8988T (cell line): Measurements from ENCODE around the gene SDR42E2.
A peak's percentile ranks its signal among the peaks of the same experiment; 100 is the strongest.
"Not testable (repeated sequence)": the region's sequence is repeated elsewhere in the genome, so short reads cannot be mapped to it uniquely, and the experiment has no call there.

Experiments
- DNase-seq: peaks from one replicate; pipeline ENCODE4 v3.0.0; 2011

SDR42E2 gene

DNA sequence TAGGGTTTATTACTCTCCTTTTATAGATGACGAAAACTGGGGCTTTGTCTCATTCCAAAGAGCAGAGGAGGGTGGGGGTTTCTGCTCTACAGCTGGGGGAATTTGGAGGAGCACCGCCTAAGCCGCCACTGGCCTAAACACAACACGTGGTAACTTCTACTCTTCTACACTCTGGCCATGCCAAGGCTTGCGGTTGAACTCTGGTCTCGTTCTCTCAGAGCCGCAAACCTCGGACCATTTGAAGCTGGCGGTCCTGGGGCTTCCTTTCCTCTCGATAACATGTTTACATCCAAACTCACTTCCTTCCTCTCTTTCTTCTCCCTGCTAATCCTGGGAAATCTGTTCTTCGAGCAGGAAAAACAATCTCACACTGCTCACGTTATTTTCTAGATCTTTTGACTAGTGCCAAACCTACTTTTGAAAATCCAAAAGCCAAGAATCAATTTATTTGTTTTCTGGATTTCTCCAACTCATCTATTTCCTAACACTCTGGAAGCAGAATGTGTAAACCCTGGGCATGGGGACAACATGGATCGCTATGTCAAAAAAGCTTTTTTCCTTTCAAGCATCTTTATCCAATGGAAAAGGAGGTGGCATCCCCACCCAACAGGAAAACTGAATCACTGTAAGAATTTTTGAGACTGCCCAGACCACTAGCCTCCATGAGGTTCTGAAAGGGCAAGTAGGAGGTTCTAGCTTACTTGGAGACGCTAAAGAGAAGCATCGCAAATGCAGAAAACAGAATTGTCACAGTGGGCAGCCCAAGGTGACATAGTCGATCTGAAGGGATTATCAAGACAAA lies 30.2 kb downstream of the SDR42E2 start:
- no peak for DNase-seq

DNA sequence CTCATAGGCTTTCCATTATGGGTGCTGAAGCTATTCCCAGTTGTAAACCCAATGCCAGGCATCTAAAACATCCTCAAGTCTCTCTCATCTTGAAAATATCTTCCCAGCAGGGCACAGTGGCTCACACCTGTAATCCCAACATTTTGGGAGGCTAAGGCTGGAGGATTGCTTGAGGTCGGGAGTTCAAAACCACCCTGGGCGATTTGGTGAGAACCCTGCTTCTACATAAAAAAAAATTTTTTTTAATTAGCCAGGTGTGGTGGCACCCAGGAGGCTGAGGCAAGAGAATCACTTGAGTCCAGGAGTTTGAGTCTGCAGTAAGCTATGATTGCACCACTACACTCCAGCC lies 30.7 kb downstream of the SDR42E2 start:
- DNase-seq, result no peak

DNA sequence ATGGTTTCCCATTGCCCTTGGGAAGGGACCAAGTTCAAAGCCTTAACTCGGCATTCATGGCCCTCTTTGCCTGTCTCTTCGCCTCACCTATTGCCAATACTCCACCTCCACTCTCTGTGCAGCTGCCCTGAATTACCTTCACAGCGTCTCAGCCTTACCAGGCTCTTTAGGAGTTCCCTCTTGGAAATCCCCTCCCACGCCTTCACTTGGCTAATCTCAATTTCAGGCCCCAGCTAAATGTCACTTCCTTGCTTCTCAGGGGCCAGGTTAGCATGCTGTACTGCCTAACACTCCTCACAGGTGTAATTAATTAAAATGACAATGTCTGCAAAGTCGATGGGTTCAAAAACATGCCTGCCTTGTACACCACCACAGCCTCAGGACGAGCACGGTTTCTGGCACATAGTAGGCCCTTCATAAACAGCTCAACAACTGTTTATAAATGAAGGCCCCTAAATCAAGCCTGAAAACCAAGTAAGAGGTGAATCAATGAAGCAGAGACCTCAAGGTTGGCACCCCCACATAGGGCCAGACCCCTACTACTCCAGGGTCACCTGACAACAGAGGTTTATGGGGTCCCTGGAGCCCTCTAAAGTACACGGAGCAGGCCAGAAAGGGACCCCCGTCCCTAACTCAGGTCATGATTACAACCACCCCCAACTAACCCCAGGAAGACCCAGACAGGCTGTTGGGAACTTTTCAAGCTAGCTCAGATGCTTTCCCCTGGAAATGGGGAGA lies 32.6 kb downstream of the SDR42E2 start:
- DNase-seq, result no peak

DNA sequence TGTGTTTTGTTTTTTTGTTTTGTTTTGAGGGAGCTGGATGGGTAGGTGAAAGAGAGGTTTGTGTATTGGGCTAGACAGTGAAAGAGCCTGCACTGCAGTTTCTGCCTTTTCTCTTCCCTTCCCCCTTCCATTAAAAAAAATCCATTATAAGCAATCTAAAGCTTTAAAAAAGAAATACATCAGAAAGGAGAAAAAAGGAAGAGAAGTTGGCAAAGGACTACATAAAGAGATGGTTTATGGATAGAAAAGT lies 33.1 kb downstream of the SDR42E2 start:
- DNase-seq, result no peak

DNA sequence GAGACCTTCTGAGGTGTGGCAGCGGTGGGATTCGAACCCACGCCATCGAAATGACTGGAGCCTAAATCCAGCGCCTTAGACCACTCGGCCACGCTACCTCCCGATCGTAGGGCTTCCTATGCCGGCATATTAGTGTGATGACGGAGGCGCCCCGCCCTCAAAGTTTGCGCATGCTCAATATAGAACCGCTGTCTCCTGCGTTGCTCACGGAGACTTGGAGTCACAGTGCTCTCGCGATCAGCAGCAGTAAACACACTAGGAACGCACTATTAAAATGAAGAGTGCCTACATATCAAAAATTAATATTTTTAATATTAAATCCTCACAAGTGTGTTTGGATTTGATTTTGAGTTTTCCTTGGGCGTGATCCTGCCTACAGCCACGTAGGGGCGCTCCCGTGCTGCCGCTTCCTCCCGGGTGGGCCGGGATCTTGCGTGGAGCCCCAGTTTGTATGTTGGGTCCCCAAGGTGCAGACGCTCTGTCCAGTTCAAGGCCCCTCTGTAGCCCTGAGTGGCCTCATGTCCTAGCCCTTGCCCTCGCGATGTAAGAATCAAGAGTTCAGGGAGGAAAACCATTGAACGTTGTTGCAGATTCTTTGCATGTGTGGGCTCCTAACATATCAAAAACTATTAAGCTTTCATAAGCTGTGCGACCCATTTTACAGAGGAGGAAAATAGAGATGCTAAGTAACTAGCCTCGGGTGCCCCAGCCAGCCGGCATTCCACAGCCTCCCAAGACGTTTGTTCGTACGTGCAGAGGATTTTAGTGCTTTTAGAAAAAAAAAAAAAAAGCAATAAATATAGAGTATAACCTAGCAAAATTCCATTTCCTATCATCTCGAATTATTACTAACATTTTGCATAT lies 33.6 kb downstream of the SDR42E2 start:
- no peak for DNase-seq

DNA sequence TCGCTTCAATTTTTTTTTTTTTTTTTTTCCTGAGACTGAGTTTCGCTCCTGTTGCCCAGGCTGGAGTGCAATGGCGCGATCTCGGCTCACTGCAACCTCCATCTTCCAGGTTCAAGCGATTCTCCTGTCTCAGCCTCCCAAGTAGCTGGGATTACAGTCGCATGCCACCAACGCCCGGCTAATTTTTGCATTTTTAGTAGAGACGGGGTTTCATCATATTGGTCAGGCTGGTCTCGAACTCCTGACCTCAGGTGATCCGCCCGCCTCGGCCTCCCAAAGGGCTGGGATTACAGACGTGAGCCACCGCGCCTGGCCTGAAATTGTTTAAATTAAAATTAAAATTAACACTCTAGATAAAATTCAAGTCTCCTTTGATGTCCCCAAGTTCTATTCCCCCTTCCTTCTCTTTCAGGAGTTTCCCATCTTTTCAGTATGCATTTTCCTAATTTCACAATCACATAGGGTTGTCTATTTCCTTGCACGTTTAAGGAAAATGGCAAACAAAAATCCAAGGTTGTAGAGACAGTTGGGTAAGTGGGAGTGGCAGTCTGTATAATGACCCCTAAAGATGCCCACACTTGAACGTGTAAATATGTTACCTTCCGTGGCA lies 34.4 kb downstream of the SDR42E2 start:
- not testable (repeated sequence) for DNase-seq

DNA sequence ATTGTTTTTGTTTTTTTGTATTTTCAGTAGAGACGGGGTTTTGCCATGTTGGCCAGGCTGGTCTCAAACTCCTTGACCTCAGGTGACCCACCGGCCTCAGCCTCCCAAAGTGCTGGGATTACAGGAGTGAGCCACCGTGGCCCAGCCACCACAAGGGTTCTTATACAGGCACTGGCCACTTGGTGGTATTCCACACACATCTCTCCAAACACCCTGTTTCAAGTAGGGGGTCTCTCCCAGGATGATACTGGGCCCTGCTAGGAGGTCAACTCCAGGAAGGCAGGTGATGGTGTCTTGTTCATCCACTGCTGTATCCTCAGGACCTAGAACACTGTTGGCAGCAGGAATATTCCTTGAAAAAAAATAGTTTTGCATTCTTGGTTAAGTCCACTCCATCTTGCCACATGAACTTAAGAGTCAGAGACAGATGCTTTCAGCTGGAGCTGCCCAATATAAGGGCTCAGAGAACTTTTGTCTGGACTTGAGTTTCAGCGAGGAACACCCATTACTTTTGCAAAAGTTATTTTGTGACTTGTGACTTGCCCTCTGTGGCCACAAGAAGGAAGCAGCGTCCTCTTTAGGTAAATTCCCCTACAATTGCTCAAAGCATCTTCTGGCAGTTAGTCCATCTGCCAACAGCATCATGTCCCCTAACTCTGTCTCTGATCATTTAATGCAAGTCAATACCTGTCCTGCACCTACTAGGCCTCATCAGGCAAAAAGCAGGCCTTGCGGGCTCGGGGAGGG lies 36.4 kb downstream of the SDR42E2 start:
- no peak for DNase-seq

DNA sequence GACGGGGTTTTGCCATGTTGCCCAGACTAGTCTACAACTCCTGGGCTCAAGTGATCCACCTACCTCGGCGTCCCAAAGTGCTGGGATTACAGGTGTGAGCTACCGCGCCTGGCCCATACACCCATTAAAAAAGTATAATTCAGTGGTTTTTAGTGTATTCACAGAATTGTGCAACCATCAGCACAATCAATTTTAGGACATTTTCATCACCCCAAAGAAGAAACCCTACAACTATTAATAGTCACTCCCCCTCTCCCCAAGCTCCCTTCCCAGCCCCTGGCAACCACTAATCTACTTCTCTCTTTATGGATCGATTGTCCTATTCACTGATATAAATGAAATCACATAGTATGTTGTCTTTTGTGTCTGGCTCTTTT lies 39.9 kb downstream of the SDR42E2 start:
- DNase-seq, result no peak

DNA sequence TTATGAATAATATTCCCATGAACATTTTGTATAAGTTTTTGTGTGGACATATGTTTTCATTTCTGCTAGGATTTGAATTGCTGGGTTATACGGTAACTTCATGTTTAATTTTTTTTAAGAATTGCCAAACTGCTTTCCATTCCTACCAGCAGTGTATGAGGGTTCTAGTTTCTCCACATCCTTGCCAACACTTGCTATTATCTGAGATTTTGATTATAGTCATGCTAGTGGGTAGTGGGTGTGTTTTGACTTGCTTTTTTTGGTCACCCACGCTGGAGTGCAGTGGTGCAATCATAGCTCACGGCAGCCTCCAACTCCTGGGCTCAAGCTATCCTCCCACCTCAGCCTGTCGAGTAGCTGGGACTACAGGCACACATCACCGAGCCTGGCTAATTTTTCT lies 40.8 kb downstream of the SDR42E2 start:
- DNase-seq, result no peak

DNA sequence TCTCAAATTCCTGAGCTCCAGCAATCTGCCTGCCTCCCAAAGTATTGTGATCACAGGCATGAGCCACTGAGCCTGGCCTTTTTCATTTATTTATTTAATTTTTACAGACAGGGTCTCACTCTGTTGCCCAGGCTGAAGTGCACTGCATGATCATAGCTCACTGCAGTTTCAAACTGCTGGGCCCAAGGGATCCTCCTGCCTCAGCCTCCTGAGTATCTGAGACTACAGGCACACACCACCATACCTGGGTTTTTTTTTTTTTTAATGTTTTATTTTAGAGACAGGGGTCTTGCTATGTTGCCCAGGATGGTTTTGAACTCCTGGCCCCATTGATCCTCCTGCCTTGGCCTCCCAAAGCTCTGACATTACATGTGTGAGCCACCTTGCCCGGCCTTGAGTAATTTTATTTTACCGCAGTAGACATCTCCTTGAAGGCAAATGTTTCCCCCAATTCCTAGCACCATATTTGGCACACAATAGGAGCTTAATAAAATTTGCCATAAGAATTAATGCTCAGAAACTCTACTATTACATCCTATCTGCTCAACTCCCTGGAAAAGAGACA lies 41.9 kb downstream of the SDR42E2 start:
- DNase-seq, result no peak

DNA sequence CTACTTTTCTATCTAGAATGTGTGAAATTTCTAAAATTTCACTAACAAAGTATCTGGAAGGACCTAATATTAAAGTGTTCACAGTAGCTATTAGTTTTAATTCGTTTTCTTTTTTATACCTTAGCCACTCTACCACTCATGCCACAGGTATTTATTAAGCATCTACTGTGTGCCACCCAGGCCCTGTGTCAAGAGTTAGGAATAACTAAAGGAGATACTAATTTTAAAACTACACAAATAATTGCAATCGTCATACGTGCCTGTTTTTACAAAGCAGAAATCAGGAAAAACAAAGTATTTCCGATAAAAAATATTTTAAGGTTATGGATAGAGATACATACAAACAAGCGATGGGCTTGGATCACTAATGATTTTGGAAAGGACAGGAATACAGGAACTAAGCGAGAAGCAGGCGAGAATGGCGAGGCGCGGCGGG lies 43.3 kb downstream of the SDR42E2 start:
- no peak for DNase-seq

DNA sequence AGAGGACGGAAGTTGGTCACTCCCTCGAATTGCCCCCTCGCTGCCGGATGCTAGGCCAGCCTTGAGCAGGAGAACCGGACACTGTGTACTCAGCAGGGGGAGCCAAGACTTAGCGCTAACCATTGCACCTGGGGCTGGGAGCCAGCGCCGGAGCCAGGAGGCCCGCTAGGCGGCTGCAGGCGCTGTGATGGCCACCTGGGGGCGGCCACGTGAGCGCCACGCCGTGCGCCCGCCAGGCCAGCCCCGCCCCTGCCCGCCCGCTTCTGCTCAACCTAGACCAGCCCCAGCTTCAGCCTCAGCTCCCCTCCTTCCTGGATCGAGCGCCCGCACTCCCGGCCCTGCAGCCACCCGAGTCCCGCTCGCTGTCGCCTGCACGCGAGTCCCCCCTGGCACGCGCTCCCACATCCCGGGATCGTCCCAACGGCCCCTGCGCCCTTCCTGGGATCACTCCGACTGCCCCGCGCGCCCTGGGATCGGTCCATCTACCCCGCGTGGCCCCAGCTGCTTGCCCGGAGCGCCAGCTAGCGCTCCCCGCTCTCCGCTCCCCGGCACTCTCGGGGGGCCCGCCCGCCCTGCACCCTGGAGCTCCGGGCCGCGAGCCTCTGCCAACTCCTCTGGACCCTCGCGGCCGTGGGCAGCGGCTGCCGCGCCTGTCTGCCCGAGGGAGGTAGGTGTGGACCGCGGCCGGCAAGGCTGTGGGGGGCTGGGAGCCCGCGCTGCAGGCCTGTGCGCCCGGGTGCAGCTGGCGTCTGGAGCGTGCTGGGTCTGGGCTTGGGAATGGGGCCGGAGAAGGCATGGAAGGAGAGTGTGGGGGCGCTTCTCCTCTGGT lies 43.9 kb downstream of the SDR42E2 start, which contains the start of gene EEF2K:
Gene EEF2K, plus strand, starts transcription at position 266 of the 829 bp plus-strand sequence. CDS start 19,452 bp downstream, outside the sequence.
- peak; percentile 85 for DNase-seq

DNA sequence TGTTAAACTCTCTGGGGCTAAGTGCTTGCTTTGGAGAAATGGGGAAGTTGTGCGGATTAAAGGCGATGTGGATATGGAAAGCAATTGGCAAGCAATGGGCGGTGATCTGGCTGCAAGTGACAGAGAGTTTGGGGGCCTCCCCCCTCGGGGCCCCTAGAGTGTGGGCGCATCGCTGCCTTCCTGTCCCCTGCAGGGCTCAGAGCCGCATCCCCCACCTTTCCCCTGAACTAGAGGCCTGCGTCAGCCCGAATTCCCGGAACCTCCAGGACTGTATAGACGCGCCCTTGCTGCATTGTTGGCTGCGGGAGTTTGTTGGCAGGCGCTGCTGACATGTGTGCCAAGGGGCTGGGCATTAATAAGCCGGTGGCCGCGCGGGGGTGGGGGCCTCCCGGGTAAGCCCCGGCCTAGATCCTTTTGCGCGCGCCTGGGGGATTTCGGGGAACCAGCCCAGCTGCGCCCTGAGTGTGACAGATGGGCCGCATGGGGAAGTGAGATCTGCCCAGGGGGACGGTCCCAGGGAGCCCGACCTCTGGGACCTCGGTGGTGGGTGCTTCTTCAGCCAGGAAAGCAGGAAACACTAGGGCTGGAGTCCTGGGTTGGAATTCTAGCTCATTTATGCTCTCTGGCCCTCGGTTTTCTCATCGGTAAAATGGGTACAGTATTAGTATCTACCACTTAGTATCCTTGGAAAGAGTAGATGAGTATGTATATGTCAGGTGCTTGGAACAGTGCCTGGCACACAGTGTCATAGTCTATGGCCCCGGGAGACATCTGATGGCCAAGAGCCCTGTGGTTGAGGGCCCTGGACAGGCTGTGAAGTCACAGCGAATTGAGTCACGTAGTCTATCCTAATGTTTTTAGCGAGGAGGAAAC lies 44.8 kb downstream of the SDR42E2 start:
- no peak for DNase-seq

DNA sequence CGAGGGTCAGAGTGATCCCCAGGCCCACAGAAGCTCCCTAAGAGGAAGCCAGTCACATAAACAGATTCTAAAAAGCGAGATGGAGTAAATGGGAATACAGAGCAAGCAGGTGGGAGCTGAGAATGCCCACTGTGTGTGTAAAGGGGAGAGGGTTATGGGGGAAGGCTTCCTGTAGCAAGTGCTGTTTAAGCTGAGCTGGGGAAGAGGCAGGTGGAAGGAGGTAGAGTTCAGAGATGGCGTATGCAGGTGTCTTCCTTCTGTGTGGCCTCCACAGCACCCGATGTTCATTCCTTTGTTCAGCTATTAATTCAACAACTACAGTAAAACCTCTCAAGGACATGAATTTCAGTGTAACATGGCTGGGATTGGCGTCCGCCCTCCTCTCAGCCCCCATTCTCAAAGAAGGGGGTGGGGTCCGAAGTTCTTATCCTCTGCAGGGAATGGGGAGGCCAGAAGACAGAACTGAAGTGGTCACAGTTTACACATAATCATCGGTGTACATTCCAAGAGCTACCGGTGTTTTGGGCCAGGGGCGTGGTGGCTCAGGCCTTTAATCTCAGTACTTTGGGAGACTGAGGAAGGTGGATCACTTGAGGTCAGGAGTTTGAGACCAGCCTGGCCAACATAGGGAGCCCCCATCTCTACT lies 45.5 kb downstream of the SDR42E2 start:
- DNase-seq, result no peak

DNA sequence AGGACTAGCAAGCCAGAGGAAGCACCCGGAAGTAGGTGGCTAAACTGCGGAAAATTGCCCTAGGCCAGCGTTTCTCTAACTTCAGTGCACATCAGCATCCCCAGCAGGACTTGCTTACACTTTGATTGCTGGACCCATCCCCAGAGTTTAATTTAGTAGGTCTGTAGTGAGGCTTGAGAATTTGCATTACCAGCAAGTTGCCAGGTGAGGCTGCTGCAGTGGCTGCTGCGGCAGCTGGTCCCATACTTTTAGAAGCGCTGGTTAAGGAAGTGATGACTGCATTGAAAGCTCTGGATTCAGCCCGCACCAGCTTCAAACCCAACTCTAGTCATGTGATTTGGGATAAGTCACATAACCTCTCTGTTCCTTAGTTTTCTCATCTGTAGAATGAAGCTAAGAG lies 48.0 kb downstream of the SDR42E2 start:
- no peak for DNase-seq

DNA sequence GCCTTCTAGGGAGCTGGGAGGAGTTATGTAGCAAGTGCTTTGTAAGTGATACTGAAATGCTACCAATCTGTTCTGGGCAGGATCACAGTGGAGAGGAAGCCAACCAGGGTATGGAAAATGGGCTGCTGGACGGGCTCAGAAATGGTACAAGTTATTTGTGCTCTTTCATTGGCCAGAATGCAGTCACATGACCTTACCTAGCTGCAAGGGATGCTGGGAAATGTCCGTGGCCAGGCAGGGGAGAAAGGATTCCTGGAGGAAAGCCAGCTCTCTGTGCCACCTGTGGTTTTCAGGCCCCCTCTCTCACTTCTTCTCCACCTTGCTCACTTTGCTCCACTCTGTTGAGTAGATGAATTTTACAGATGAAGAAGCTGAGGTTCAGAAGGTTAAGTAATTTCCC lies 48.5 kb downstream of the SDR42E2 start:
- no peak for DNase-seq

DNA sequence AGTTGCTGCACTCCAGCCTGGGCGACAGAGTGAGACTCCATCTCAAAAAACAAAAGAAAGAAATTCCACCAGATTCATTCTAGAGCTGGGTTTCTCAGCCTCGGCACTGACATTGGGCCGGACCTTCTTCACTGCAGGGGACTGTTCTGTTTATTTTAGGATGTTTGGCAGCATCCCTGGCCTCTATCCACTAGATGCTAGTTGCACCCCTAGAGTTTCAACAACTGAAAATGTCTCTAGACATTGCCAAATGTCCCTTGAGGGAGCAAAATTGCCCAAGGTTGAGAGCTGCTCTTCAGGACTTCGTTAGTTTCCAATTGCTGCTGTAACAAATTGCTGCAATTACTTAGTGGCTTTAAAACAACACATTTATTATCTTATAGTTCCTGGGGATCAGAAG lies 50.9 kb downstream of the SDR42E2 start:
- DNase-seq, result no peak

DNA sequence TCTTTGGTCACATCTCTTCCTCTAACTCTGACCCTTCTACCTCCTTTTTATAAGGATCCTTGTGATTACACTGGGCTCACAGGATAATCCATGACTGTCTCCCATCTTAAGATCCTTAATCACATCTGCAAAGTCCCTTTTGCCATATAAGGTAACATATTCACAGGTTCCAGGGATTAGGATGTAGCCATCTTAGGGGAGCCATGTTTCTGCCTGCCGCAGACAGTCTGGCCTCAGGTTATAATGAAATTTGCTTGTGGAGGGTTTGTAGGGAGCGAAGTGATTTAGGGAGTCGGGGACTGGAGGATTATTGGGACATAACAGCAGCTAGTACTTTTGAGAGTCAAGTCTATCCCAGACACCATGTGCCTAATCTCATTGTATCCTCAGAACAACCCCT lies 51.5 kb downstream of the SDR42E2 start:
- no peak for DNase-seq

DNA sequence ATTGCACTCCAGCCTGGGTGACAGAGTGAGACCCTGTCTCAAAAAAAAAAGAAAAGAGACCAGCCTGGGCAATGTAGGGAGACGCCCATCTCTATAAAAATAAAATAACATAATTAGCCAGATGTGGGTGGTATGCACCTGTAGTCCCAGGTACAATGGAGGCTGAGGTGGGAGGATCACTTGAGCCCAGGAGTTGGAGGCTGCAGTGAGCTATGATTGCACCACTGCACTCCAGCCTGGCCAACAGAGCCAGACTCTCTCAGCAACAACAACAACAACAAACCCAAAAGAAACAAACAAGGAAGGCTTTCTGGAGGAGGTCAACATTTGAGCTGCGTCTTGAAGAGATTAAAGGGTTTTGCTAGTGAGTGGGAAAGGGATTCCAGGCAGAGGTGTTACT lies 52.1 kb downstream of the SDR42E2 start:
- no peak for DNase-seq

DNA sequence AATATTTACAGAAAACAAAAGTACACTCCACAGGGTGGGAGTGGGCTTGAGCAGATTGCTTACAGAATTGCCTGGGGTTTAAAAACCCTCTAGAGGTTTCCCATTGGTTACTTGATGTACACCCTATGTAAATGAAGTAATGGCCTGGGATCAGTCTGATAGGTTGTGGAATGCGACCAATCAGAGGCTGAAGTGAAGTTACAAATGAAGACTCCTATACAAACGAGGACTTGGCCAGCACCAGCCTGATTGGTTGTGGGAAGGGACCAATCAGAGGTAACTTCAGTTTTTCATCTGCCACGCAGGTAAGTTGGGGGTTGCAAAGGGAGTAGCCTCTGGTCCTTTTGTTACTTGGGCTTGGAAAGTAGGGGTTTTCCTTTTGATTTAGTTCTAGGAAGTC lies 52.6 kb downstream of the SDR42E2 start:
- no peak for DNase-seq
